ENCODE results near the gene CAMK1D. TPM values are rescaled to one million over a fixed set of nuclear protein-coding genes. Genes with fewer than 3 reads are reported as not detected.
A peak's percentile ranks its signal among the peaks of the same experiment; 100 is the strongest.

Gene CAMK1D
- total and polyA plus RNA-seq, 2 donors, result 11.2 to 14.6 TPM

GRCh38 chr10:12531305-12532220 lies 182.2 kb downstream of the CAMK1D start:
- Histone ChIP-seq H3K27ac (ENCODE audit: low read depth in 1 of 2, low read length in 1 of 2) (no peak overlapping the region), H3K4me3 (ENCODE audit: low read length in 2 of 2) (no peak overlapping the region), H3K36me3 (ENCODE audit: control insufficient read depth in 2 of 2, insufficient read depth in 2 of 2, low read length in 1 of 2) (no peaks in the 10 kb centered on the region), H3K4me1 (ENCODE audit: control insufficient read depth in 2 of 2, insufficient read depth in 2 of 2, low read length in 2 of 2) (peaks cover 10 to 12% of the 10 kb centered on the region in 2 donors), H3K9me3 (ENCODE audit: control insufficient read depth in 2 of 2, insufficient read depth in 1 of 2, low read length in 1 of 2) (no peaks in the 10 kb centered on the region), H3K27me3 (ENCODE audit: control insufficient read depth in 2 of 2, insufficient read depth in 1 of 2, low read length in 1 of 2) (no peaks in the 10 kb centered on the region)
- DNase-seq (ENCODE audit: low read depth in 6 of 9, low spot score in 9 of 9), result no peak
- 94% methylated on average over 12 of the region's 12 CpGs for WGBS

GRCh38 chr10:12533151-12533550 lies 183.8 kb downstream of the CAMK1D start:
- WGBS, result 98% methylated on average over 4 of the region's 4 CpGs
- Histone ChIP-seq H3K36me3 (ENCODE audit: control insufficient read depth in 2 of 2, insufficient read depth in 2 of 2, low read length in 1 of 2) (no peaks in the 10 kb centered on the region), H3K4me1 (ENCODE audit: control insufficient read depth in 2 of 2, insufficient read depth in 2 of 2, low read length in 2 of 2) (peaks cover 10 to 12% of the 10 kb centered on the region in 2 donors), H3K27me3 (ENCODE audit: control insufficient read depth in 2 of 2, insufficient read depth in 1 of 2, low read length in 1 of 2) (no peaks in the 10 kb centered on the region), H3K9me3 (ENCODE audit: control insufficient read depth in 2 of 2, insufficient read depth in 1 of 2, low read length in 1 of 2) (no peaks in the 10 kb centered on the region), H3K27ac (ENCODE audit: low read depth in 1 of 2, low read length in 1 of 2) (no peak overlapping the region), H3K4me3 (ENCODE audit: low read length in 2 of 2) (no peak overlapping the region)
- DNase-seq (ENCODE audit: low read depth in 6 of 9, low spot score in 9 of 9), result no peak

GRCh38 chr10:12533723-12534122 lies 184.4 kb downstream of the CAMK1D start:
- H3K4me1 ChIP-seq (ENCODE audit: control insufficient read depth in 2 of 2, insufficient read depth in 2 of 2, low read length in 2 of 2), result peaks cover 10 to 16% of the 10 kb centered on the region in 2 donors
- 97% methylated on average over 3 of the region's 3 CpGs for WGBS
- H3K27ac ChIP-seq (ENCODE audit: low read depth in 1 of 2, low read length in 1 of 2), result no peak overlapping the region
- no peak overlapping the region for H3K4me3 ChIP-seq (ENCODE audit: low read length in 2 of 2)
- no peaks in the 10 kb centered on the region for H3K36me3 ChIP-seq (ENCODE audit: control insufficient read depth in 2 of 2, insufficient read depth in 2 of 2, low read length in 1 of 2)
- no peaks in the 10 kb centered on the region for H3K9me3 ChIP-seq (ENCODE audit: control insufficient read depth in 2 of 2, insufficient read depth in 1 of 2, low read length in 1 of 2)
- no peaks in the 10 kb centered on the region for H3K27me3 ChIP-seq (ENCODE audit: control insufficient read depth in 2 of 2, insufficient read depth in 1 of 2, low read length in 1 of 2)
- no peak for DNase-seq (ENCODE audit: low read depth in 6 of 9, low spot score in 9 of 9)

GRCh38 chr10:12534824-12535223 lies 185.5 kb downstream of the CAMK1D start:
- Histone ChIP-seq H3K4me3 (ENCODE audit: low read length in 2 of 2) (no peak overlapping the region), H3K4me1 (ENCODE audit: control insufficient read depth in 2 of 2, insufficient read depth in 2 of 2, low read length in 2 of 2) (peaks cover 17 to 25% of the 10 kb centered on the region in 2 donors), H3K27ac (ENCODE audit: low read depth in 1 of 2, low read length in 1 of 2) (no peak overlapping the region), H3K9me3 (ENCODE audit: control insufficient read depth in 2 of 2, insufficient read depth in 1 of 2, low read length in 1 of 2) (no peaks in the 10 kb centered on the region), H3K36me3 (ENCODE audit: control insufficient read depth in 2 of 2, insufficient read depth in 2 of 2, low read length in 1 of 2) (no peaks in the 10 kb centered on the region), H3K27me3 (ENCODE audit: control insufficient read depth in 2 of 2, insufficient read depth in 1 of 2, low read length in 1 of 2) (no peaks in the 10 kb centered on the region)
- DNase-seq (ENCODE audit: low read depth in 6 of 9, low spot score in 9 of 9), result no peak
- WGBS, result 69% methylated on average over 9 of the region's 9 CpGs

- no peaks in the 10 kb centered on the region for H3K36me3 ChIP-seq (ENCODE audit: control insufficient read depth in 2 of 2, insufficient read depth in 2 of 2, low read length in 1 of 2)
- H3K4me1 ChIP-seq (ENCODE audit: control insufficient read depth in 2 of 2, insufficient read depth in 2 of 2, low read length in 2 of 2), result peaks cover 26 to 31% of the 10 kb centered on the region in 2 donors
- DNase-seq (ENCODE audit: low read depth in 6 of 9, low spot score in 9 of 9), result no peak
- no peaks in the 10 kb centered on the region for H3K27me3 ChIP-seq (ENCODE audit: control insufficient read depth in 2 of 2, insufficient read depth in 1 of 2, low read length in 1 of 2)
- no peaks in the 10 kb centered on the region for H3K9me3 ChIP-seq (ENCODE audit: control insufficient read depth in 2 of 2, insufficient read depth in 1 of 2, low read length in 1 of 2)
- H3K4me3 ChIP-seq (ENCODE audit: low read length in 2 of 2), result no peak overlapping the region
- peak overlapping the region in 1 of 2 donors; percentile 4 for H3K27ac ChIP-seq (ENCODE audit: low read depth in 1 of 2, low read length in 1 of 2)
These were observed 186.3 kb downstream of the CAMK1D start for GRCh38 chr10:12535656-12536055.

- no peak overlapping the region for H3K27ac ChIP-seq (ENCODE audit: low read depth in 1 of 2, low read length in 1 of 2)
- 80% methylated on average over 9 of the region's 9 CpGs for WGBS
- DNase-seq (ENCODE audit: low read depth in 6 of 9, low spot score in 9 of 9), result no peak
These were observed 189.2 kb downstream of the CAMK1D start for GRCh38 chr10:12538491-12538995.

GRCh38 chr10:12539350-12540164 lies 190.2 kb downstream of the CAMK1D start:
- no peak for DNase-seq (ENCODE audit: low read depth in 6 of 9, low spot score in 9 of 9)
- 95% methylated on average over 7 of the region's 7 CpGs for WGBS
- Histone ChIP-seq H3K4me1 (ENCODE audit: control insufficient read depth in 2 of 2, insufficient read depth in 2 of 2, low read length in 2 of 2) (peaks cover 30 to 34% of the 10 kb centered on the region in 2 donors), H3K4me3 (ENCODE audit: low read length in 2 of 2) (no peak overlapping the region), H3K36me3 (ENCODE audit: control insufficient read depth in 2 of 2, insufficient read depth in 2 of 2, low read length in 1 of 2) (no peaks in the 10 kb centered on the region), H3K27me3 (ENCODE audit: control insufficient read depth in 2 of 2, insufficient read depth in 1 of 2, low read length in 1 of 2) (no peaks in the 10 kb centered on the region), H3K27ac (ENCODE audit: low read depth in 1 of 2, low read length in 1 of 2) (peak overlapping the region in 1 of 2 donors; percentile 55), H3K9me3 (ENCODE audit: control insufficient read depth in 2 of 2, insufficient read depth in 1 of 2, low read length in 1 of 2) (no peaks in the 10 kb centered on the region)

More at GRCh38 chr10:12538491-12538995, 189.2 kb downstream of the CAMK1D start:
- H3K27me3 ChIP-seq (ENCODE audit: control insufficient read depth in 2 of 2, insufficient read depth in 1 of 2, low read length in 1 of 2), result no peaks in the 10 kb centered on the region
- no peaks in the 10 kb centered on the region for H3K36me3 ChIP-seq (ENCODE audit: control insufficient read depth in 2 of 2, insufficient read depth in 2 of 2, low read length in 1 of 2)
- no peak overlapping the region for H3K4me3 ChIP-seq (ENCODE audit: low read length in 2 of 2)
- H3K4me1 ChIP-seq (ENCODE audit: control insufficient read depth in 2 of 2, insufficient read depth in 2 of 2, low read length in 2 of 2), result peaks cover 30 to 35% of the 10 kb centered on the region in 2 donors
- H3K9me3 ChIP-seq (ENCODE audit: control insufficient read depth in 2 of 2, insufficient read depth in 1 of 2, low read length in 1 of 2), result no peaks in the 10 kb centered on the region

- no peak overlapping the region for H3K4me3 ChIP-seq (ENCODE audit: low read length in 2 of 2)
- H3K9me3 ChIP-seq (ENCODE audit: control insufficient read depth in 2 of 2, insufficient read depth in 1 of 2, low read length in 1 of 2), result no peaks in the 10 kb centered on the region
- H3K36me3 ChIP-seq (ENCODE audit: control insufficient read depth in 2 of 2, insufficient read depth in 2 of 2, low read length in 1 of 2), result no peaks in the 10 kb centered on the region
- no peaks in the 10 kb centered on the region for H3K27me3 ChIP-seq (ENCODE audit: control insufficient read depth in 2 of 2, insufficient read depth in 1 of 2, low read length in 1 of 2)
- H3K27ac ChIP-seq (ENCODE audit: low read depth in 1 of 2, low read length in 1 of 2), result peak overlapping the region in 1 of 2 donors; percentile 55
- 51% methylated on average over 4 of the region's 4 CpGs for WGBS
- DNase-seq (ENCODE audit: low read depth in 6 of 9, low spot score in 9 of 9), result peak in 2 of 9 donors; percentile 26 to 52
- H3K4me1 ChIP-seq (ENCODE audit: control insufficient read depth in 2 of 2, insufficient read depth in 2 of 2, low read length in 2 of 2), result peaks cover 25 to 26% of the 10 kb centered on the region in 2 donors
These were observed 191.0 kb downstream of the CAMK1D start for GRCh38 chr10:12540341-12540781.

Measured in thymus (tissue), 11 donors.